Measurements from ENCODE around the gene MYO5A.

MYO5A gene

DNA sequence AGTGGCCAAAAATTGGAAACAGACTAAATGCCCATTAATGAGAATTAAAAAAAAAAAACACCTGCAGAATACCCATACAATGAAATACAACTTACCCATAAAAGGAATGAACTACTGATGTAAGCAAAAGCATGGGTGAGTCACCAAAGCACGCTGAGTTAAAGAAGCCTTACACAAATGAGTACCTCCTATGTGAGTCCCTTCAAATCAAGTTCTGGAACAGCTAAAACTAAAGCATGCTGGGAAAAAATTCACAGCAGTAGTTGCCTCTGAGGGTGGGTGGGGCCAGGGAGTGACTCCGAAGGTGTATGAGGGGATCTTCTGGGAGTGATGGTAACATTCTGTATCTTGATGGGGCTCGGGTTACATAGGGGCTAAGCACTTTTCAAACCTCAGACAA, 244.5 kb downstream of the MYO5A start:
- no peak for DNase-seq

DNA sequence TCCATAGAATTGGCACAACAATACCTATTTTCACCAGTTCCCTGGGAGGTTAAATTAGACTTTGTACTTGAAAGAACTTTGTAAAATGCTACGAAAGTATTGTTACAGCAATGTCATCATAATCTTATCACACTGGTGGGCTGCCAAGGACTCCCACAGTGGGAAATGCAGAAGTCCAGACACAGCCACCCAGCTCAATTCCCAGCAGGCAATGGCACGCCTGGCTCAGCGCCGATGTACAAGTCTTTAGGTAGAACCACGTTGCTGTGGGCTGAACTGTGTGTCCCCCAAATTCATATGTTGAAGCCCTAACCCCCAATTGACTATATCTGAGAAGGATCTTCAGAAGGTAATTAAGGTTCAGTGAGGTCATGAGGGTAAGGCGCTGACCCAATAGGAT, 245.4 kb downstream of the MYO5A start:
- DNase-seq: no peak

DNA sequence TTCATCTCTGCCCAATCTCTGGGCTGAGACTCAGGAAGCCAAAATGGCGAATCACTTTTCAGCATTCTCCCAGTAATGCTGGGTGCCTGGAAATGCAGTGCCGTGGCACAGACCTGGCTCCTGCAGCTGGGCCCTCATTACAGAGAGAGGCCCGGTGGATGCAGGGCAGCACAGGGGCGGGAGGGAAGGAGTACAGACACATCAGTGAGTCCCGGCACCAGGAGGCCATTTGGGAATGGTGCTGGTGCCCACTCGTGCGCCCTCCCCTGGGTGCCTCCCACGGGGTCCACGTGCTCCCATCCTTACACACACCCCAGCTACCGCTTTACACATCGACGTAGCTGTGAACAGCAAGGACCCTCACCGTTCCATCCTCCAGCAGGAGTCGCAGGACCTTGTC, 246.3 kb downstream of the MYO5A start:
- no peak for DNase-seq

DNA sequence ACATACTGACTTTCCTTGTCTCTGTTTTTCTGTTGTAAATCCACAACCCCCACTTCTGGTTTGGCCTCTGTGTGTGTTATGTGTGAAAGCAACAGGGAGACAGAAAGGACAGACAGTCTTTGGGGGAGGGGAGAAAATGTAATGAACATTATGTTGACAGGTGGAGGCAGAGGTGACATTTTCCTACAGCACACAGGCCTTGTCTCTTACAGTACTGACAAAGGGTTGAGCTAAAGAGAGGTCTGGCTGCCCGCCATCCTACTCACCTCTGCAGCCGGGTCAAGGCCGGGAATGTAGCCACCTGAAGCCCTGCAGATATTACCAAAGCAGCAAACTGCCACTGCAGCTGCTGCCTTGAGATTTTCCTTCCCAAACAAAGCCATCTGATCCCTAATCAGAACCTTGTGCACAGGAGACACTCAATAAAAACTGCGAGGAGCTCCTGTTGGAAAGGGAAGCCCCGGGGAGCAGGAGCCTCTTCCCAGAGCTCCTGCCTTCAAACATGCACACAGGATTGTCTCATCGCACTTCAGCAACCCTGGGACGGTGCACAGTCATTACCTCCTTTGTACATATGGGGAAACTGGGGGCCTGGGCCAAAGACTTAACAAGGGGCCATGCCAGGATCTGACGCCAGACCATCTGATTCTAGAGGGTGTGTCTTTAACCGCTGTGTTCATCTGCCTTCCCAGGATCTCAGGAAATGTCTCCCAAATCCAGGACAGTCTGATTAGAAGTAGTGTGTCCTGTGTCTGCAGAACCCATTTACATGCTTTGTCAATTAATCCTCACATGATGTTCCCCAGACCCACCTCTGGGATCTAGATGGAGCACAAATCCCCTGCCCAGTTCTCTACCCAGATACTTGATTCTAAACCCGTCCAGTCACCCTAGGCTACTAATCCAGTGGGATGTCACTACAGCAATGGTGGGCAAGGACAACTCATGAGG, 247.3 kb downstream of the MYO5A start:
- DNase-seq: no peak

DNA sequence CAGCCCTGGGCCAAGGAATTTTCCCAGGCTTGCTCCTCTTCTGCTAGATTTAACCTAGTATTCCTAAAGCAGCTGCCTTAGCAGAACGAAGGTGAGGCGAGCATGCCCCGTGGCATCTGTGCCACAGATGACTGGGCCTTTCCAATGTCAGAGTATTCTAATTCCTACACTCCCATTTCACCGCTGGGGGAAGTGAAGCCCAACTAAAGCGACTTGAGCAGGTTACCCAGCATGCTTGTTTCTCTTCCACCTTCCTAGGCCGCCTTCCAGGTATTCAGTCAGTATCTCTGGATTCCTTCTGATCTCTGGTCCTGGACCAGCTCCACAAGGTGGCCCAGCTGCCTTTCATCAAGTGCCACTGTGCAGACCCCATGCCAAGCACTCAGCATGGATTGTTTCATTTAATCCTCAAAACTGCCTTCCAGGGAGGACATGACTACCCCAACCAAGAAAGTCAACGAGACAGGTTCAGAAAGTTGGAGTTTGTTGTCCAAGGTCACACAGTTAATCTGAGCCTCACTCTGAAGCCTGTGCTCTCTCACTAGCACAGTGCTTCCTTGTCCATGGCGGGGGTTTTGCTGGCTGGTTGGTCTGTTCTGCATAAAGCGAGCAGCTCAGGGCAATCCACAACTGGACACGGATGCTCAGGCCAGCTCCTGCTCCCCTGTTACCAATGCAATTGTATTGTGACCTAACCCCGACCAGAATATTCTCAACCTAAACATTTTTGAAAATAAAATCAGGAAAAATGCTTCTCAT, 248.2 kb downstream of the MYO5A start:
- DNase-seq: no peak

DNA sequence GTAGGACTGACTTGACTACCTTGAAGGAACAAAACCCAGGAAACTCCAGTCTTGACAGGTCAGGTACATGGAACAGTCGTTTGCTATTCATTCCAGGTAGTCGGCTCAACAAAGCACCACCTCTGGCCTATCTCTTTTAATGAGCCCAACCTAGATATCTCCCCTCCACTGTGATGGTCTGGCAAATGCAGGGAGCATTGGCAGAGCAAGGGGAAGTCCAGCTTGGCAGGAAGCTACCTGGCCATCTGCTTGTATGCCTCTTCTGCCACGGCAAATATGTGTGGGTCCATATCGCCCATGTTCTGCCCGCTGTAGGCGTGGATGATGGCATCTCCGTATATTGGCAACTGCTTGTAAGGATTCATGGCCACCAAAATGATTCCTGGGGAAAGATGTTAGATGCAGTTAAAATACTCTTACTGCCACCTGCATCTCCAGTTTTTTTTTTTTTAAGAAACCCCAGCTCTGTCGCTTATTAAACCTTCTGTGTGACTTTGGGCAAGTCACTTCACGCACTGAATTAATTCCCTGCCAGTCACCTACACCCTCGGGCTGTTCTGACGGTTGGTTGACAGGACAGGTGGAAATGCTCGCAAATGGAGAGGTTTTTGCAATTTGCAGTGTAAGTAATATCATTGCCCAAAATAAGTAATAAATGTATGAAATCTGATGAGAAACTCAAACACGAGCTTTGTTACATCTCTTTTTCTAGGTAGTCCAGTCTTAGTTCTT, 249.9 kb downstream of the MYO5A start:
- DNase-seq: no peak

DNA sequence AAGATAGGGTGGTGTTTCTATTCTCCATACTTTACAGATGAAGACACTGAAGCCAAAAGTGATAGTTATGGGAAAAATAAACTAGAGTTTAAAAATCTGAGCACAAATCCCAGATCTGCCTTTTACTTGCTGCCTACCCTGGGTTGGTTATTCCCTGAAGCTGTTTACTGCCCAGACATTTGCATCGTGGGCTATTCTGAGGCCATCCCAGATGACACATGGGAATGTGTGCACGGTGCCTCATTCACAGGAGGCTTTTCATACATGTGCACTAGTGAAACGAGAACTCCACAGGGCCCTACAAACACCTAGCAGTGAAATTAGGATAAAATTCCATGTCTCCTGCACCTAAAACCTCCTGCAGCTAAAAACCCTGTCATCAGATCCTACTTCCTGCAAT, 250.5 kb downstream of the MYO5A start:
- no peak for DNase-seq

DNA sequence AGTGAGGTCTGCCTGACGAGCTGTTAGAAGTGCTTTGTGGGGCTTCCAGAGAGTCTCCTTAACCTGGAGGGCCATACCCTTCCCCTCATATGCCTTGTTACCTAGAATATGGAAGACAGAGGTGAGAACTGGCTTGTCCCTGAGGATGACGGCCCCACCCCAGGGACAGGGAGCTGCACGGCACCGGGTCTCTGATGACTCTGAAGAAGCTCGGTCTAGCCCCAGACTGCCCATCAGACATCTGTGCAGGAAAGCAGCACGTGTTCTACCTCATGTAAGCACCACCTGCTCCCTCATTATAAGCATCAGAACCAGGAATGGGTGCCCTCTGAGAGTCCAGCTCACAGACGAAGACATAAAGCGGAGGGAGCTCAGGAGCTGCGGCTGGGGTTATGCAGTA, 251.1 kb downstream of the MYO5A start:
- DNase-seq: no peak

DNA sequence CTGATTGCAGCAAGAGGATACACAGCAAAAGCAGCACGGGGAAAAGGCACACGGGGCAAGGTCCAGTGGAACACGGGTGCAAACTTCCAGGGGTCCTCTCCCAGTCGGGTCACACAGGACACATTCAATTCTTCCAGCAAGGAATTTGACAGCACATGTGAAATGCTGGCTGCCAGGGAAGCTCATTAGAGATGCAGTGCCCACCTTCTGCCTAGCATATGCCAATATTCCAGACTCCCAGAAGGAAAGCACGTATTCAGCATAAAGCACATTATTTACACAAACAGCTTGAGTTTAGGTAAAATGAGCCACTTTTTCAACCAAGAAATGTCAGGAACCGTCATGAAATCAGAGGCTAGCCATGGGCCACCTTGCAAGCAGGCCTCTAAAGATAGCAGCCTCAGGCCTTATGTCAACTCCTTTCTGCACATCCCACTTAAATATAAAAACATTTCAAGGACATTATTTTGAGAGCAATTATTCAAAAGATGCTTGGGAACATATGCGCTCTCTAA, 252.4 kb downstream of the MYO5A start:
- no peak for DNase-seq

DNA sequence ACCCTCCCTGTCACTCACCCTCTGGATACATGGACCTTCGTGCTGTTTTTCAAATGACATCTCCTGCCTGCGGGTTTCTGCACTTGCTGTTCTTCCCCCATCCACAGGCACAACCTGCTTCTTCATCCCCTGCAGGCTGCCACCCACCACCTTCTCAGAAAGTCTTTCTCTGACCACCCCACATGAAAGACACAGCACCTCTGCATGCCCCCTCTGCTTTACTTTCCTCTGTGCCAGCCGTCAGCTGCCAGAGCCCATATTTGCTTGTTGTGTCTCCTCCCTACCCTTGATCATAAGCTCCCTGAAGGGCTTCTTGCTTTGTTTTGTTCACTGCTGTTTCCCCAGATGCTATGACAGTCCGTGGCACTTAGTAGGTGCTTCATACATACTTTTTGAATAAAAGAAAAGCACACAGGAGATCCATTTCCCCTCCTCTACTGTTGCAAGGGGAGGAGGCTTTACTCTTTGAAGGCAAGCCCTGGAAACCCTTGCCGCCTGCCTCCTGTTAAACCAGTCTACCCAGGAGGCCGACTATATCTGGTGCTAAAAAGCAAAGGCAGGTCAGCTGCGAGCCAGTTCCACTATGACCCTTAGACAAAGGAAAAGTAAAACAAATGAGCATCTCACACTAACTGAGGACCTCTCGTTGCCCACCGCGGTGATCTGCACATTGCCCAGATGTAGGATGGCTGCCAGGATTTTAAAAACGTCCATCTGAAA, 265.0 kb downstream of the MYO5A start:
- DNase-seq: no peak

DNA sequence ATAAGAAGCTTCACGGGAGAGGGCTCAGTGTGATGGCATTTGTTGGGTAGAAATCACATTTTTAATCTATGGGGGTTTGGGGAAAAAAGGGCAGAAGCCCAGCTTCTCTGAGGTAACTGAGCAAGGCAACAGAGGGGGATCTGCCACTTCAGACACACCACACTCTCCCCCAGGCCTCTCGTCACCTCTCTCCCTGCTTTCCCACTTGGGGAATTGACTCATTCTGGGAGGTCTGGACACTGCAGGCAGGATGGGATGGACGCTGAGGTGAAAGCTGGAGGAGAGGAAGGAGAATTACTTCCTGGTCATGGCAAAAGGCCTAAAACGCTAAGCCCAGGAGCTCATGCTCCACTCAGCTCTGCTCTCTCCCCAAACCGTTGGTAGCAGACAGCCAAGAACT, 266.3 kb downstream of the MYO5A start:
- DNase-seq: peak in 1 of 5 experiments; percentile 28

DNA sequence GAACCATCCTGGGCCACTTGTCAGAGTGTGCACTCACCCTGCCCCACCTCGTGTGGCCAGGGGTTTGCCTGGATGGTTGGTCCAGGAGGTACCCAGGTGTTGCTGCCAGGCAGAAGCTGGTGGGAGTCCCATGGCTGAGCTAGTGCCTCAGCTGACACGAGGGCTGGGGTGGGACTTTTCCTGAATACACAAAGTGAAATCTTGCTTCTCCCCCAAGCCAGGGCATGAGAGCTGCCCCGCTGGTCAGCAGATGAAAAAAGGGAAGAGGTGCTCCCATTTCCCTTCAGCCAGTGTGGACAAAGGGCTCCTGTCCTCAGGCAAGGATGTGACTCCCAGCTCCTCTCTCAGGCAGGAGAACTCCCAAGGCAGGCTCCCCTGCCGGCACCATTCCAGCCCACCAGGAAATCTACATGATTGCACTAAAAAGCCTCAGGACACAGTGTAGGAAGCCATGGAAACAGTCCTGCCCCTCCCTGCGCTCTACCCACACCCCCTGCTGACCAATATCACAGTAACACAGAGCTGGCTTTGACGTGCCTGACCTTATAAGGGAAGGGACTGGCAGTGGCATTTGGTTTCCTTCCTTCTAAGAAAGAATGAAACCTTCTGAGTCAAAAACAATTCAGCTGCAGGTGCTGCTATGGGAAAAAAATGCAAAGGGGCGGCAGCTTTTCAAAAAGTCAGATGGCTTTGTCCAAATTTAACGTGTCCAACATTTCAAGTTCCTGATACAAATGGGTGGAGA, 267.0 kb downstream of the MYO5A start:
- peak in 3 of 5 experiments; percentile 15 to 97 (median 27) for DNase-seq

DNA sequence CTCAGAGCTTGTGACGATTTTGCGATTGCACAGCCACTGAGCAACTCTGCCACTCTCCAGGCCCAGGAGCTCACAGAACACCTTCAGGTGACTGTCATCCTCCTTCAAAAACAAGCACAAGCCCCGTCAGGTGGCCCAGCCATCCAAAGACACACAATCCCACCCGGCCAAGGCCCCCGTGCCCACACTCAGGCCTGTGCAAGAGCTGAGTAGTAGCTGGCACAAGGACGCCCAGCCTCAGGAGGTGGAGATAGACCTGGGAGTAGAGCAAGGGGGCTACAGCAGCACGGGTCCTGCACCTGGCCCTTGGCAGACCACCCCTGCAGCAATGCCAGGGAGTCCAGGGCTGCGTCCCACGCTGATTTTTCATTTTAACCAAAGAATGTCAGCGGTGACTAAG, 267.7 kb downstream of the MYO5A start:
- DNase-seq: no peak

DNA sequence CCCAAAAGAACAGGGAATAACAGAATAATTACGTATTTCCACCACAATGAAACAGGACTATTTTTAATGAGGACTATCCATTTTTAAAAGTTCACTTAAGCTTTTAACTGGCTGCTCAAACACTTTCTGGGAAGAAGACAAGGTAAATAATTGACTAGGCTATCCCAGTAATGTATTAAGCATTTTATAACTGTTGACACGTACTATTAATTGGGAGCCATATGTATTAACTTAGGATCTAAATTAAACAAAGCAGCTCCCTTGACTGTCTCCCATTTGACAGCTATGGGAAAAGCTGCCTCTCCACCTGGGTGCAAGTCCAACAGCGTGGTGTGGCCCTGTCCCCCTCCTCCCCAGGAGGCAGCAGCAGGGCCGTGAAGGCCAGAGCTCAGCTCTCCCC, 269.2 kb downstream of the MYO5A start:
- DNase-seq: no peak

DNA sequence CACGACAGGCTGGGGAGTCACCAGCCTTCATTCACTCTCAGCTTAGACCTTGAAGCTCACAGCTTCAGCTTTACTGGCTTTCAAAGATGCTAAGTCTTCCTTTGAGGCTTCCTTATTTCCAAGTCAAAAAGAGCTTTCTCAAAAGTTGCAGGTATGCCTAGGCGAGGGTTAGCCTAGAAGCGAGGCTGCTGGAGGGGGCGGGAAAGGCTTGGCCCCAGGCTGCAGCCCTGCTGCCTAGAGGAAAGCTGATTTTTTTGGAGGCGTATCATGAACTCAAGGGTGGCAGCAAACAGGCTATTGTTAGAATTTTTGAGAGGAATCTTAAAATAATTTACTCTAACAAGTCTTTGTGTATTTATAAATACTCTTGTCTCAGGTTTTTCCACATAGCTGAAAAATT, 270.2 kb downstream of the MYO5A start:
- DNase-seq: no peak

DNA sequence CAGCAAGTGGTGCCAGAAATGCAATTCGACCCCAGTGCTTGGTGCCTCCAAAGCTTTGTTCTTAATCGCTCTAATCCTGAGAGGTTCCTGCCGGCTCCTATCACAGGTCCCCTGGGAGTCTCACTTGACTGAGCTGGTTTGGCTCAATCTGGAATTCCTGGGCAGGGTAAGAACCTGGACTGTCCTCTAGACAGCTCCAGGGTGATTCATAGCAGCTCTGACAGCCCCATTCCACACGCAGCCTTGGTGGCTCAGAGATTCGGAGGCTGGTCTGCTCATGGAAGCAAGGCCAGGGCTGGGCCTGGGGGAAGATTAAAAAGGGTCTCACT, 271.0 kb downstream of the MYO5A start:
- no peak for DNase-seq
